Measurements from ENCODE around the gene HLX.

The HLX gene

GRCh38 chr1:220882061-220882891 is 3.0 kb downstream of the HLX start:
- no peak for DNase-seq (ENCODE audit: low read depth, low spot score)

GRCh38 chr1:220884109-220884980 is 5.1 kb downstream of the HLX start:
- DNase-seq (ENCODE audit: low read depth, low spot score) = peak; percentile 85

- no peak for DNase-seq (ENCODE audit: low read depth, low spot score)
These were observed 6.0 kb downstream of the HLX start for GRCh38 chr1:220884981-220885918.

GRCh38 chr1:220885971-220886370 is 6.7 kb downstream of the HLX start:
- DNase-seq (ENCODE audit: low read depth, low spot score) = no peak

GRCh38 chr1:220886470-220887201 is 7.4 kb downstream of the HLX start:
- no peak for DNase-seq (ENCODE audit: low read depth, low spot score)

GRCh38 chr1:220887202-220887519 is 7.9 kb downstream of the HLX start:
- no peak for DNase-seq (ENCODE audit: low read depth, low spot score)

- DNase-seq (ENCODE audit: low read depth, low spot score) = no peak
These were observed 8.5 kb downstream of the HLX start for GRCh38 chr1:220887520-220888416.

- DNase-seq (ENCODE audit: low read depth, low spot score) = no peak
These were observed 9.3 kb downstream of the HLX start for GRCh38 chr1:220888417-220888986.

GRCh38 chr1:220889333-220889732 is 10.1 kb downstream of the HLX start:
- DNase-seq (ENCODE audit: low read depth, low spot score) = no peak

- DNase-seq (ENCODE audit: low read depth, low spot score) = no peak
These were observed 10.6 kb downstream of the HLX start for GRCh38 chr1:220889848-220890287.

- no peak for DNase-seq (ENCODE audit: low read depth, low spot score)
These were observed 11.4 kb downstream of the HLX start for GRCh38 chr1:220890602-220891001.

GRCh38 chr1:220891224-220892085 is 12.2 kb downstream of the HLX start:
- no peak for DNase-seq (ENCODE audit: low read depth, low spot score)

GRCh38 chr1:220892086-220892376 is 12.8 kb downstream of the HLX start:
- no peak for DNase-seq (ENCODE audit: low read depth, low spot score)

- no peak for DNase-seq (ENCODE audit: low read depth, low spot score)
These were observed 13.9 kb downstream of the HLX start for GRCh38 chr1:220892997-220893700.

GRCh38 chr1:220893701-220894024 is 14.4 kb downstream of the HLX start:
- DNase-seq (ENCODE audit: low read depth, low spot score) = no peak

- no peak for DNase-seq (ENCODE audit: low read depth, low spot score)
These were observed 15.0 kb downstream of the HLX start for GRCh38 chr1:220894025-220894923.

GRCh38 chr1:220894924-220895256 is 15.6 kb downstream of the HLX start:
- DNase-seq (ENCODE audit: low read depth, low spot score) = no peak
